Embryonic facial prominence (tissue), 1 donor: ENCODE measurements around the gene SLC4A1AP.

Experiments used
- DNase-seq: peaks from one replicate; pipeline ENCODE4 v3.0.0-alpha.2; 2016; ENCODE audit errors: extremely low spot score

Gene SLC4A1AP

DNA sequence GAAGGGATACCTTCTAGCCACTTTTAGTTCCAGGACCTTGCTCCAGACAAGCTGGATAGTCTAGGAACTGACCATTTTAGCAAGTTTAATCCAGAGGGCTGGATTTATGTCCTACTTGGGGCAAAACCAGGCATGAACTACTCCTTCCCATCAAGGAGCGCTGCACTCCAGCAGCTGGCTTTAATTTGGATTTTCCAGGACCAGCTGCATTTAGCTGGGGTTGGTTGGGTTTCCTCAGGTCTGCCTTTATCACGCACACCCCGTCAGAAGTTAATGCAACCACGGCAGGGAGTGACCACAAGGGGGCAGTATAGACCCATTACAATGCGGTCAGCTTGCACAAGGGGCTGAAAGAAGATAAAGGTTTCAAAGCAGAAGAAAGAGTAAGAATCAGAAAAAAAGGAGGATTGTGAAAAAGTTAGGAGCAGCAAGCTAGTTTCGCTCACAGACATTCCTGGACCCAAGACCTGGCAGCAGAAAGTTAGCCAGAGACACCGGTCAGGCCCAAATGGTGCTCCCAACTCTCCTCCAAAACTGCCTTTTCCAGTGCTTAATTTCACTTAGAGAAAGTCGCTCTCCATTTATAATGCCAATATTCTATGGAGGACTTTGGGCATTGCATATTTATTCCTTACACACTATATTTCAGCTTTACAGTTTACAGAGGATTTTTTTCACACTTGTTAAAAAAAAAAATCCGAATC is 40.1 kb downstream of the SLC4A1AP start:
- DNase-seq: peak; percentile 73

DNA sequence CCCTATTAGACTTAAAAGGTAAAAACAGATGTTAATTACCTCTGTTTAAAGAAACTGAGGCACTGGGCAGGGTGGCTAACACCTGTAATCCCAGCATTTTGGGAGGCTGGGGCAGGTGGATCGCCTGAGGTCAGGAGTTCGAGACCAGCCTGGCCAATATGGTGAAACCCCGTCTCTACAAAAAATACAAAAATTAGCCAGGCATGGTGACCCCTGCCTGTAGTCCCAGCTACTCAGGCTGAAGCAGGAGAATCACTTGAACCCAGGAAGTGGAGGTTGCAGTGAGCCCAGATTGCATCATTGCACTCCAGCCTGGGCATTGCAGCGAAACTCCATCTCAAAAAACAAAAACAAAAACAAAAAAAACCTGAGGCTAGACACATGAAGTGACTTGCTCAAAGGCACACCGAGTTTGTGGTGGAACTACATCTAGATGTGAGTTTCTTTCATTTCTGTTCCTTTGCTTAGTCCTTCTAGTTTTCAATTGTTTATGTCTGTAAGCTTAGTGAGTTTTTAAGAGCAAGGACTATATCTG is 40.7 kb downstream of the SLC4A1AP start:
- no peak for DNase-seq

DNA sequence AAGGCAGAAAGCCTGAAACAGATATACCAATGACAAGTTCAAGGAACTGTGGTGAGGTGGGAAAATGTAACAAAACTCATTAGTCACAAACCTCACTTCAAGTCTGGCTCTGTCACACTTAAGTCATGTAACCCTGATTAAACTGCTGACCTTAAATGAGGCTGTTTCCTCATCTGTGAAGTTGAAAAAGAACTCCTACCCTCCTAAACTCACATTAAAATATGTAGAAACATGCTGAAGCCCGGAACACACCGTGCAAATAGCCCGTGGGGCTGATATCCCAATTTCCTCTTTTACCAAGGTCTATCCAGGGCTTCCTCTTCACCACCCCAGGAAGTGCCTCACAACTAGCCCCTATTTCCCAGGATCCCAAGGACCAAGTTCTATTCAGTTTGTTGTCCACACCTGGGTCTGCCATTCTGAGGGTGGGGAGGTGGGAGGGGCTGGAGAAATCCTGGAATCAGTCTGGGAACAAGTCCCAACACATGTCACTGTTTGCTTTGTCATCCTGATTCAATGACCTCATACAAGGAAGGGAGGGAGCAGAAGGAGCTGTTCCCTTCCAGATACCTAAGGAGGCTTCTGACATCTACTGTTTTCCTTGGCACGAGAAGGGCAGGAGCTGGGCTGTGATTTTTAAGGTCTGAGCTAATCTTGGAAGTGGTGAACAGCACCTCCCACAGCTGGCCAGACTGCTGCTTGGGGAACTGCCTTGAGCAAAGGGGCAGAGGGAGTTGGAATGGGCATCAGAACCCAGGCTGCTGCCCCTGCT is 42.3 kb downstream of the SLC4A1AP start:
- no peak for DNase-seq

DNA sequence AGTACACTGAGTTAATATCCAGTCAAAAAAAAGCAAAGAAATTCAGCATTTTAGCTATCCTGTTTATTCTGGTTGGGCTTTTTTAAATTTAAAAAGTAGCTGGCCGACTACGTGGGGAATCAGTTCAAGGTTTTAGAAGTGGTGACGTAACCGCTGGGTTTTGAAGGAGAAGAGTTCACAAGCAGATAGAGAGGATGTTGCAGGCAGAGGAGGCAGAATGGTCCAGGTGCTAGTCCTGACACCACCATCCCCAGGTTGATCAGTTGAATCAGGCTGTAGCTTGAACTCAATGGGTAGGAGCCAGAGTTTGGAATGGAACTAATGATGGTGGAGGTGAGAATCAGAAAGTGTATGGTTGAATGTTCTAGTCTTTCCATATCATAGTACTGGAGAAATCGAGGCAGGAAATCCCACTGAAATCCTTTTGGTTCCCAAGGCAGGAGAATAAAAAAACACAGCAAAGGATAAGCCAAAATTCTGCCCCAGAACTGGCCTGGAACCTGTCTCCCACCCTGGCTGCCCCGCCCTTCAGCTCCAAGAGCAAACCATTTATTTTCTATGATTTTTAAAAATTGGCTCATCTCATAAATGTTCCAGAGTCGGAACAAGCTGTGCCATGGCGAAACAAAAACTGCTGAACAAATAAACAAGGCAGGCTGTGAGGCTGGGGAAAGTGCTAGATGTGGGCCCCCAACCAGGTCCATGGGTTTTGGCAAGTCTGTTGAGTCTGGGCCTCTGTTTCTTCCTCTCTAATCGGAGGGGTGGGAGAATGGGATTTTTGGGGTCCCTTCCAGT is 44.0 kb downstream of the SLC4A1AP start:
- no peak for DNase-seq

DNA sequence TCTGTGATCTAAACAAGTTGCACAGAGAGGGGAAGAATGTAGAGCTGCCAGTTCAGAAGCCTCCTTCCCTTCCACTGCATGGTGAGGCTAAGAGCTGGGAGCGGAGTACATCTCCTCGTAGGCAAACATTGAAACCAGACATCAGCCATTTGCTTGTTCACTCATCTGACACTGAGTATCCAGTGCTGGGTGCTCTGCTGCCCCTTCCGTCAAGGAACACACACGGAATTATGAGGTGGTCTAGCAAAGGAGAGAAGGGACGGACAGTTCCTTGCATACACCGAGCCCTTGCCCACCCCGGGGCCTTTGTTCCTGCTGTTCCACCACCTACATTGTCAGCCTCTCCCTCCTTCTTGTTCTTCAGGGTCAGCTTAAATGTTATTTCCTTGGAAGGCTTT is 44.6 kb downstream of the SLC4A1AP start:
- no peak for DNase-seq

DNA sequence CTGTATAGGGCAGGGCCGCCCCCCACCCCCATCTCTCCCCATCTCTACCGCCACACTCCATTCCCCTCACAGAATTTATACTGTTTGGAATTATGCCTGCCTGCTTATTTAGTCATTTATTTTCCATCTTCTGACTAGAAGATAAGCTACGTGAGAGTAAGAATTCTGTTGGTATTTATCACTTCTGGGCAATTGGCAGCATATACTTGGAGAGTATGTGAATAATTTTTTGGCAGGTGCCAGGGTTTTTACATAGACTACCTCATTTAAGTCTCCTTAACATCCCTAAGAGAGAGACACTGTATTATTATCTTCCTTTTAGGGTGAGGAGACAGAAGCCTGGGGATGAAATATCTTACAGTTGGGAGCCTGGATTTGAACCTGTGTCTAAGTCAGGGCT is 45.0 kb downstream of the SLC4A1AP start:
- no peak for DNase-seq

DNA sequence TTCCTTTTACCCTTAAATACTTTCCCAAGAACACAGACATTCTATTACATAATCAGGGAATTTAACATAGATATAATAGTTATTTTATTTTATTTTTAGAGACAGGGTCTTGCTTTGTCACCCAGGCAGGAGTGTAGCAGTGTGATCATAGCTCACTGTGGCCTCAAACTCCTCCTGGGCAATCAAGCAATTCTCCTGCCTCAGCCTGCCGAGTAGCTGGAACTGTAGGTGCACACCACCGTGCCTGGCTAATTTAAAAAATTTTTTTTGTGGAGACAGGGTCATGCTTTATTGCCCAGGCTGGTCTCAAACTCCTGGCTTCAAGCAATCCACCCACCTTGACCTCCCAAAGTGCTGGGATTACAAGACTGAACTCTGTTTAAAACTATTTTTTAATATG is 45.6 kb downstream of the SLC4A1AP start:
- DNase-seq: no peak

DNA sequence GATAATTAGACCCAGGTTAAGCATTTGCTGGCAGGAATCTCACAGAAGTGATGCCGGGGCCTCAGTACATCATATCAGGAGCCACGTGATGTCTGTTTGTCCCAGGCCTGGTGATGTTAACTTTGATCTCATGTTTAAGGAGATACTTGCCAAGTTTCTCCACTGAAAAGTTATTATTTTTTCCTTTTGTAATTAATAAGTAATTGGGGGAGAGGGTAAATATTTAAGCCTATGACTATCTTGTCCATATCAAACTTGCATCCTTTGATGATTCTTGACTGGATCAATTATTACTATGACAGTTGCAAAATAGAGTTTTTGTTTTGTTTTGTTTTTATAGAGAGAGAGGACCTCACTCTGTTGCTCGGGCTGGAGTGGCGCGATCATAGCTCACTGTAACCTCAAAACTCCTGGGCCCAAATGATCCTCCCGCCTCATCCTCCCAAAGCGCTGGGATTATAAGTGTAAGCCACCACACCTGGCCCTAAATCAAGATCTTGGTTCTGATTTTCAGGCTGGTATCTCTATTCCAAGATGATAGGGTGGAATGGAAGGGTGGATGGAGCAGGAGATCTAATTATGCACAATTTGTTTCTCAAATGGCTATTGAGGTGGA is 46.4 kb downstream of the SLC4A1AP start:
- no peak for DNase-seq

DNA sequence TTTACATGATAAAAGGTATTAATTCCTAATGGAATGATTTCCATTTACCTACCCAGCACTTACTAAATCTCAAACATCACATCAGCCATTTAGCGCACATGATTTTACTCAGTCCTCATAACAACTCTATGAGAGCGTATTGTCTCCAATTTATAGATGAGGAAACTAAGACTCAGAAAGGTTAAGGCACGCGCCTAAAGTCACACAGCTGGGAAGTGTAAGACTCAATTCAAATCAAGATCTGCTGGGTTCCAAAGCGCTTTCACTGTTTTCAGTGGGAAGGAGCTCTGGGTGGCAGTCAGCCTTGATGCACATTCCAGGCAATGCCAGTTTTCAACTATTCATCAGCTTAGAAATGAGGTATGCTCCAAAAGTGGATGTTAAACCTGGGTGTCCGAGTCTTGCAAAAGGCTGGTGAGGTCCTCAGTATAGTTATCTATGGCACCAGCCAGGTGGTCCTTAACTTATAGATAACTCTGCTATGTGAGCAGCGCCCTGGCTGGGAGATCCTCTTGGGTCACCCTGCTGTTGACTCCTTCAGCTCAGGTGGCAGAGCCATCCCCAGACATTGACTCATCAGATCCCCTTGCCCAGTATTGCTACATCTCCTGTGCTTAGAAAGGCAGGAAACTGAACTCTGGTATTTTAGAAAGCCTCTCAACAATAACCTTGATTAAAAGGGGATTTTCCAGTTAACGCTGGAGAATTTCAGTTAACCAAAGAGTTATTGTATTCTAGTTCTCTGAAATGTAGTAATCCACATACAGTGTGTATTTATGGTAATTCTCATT is 47.1 kb downstream of the SLC4A1AP start:
- no peak for DNase-seq

DNA sequence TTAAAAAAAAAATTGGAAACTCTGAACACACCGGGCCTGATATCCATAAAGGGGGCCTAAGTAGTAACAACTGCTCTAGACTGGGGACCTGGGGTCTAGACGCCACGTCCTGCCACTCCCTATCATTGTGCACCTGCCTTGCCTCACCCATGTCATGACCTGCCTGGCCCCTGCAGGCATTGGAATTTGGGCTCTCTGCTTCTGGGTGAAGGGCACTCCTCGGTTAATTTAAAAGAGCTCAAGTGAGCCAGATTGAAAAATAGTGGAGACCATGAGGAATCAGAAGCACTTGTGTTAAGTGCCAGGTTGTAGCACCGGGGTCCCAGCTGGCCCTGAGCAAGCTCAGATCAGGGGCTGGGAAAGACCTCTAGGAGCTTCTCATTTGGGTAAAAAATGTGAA is 48.1 kb downstream of the SLC4A1AP start:
- DNase-seq: no peak

DNA sequence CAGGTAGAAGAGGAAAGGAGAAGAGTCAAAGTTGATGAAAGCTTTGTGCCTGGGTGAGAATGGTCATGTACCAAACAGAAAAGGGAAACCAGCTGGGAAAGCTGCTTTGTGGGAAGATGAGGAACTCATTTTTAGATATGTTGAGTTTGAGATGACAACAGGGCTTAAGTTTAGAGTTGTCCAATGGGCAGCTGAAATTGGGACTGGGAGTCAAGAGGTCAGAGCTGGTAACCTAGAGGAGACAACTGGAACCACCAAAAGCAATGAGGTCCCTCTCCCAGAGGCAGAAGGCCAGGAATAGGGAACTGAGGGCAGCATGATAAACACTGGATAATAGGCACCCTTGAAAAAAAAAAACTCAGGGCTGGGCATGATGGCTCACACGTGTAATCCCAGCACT is 48.8 kb downstream of the SLC4A1AP start:
- DNase-seq: no peak

DNA sequence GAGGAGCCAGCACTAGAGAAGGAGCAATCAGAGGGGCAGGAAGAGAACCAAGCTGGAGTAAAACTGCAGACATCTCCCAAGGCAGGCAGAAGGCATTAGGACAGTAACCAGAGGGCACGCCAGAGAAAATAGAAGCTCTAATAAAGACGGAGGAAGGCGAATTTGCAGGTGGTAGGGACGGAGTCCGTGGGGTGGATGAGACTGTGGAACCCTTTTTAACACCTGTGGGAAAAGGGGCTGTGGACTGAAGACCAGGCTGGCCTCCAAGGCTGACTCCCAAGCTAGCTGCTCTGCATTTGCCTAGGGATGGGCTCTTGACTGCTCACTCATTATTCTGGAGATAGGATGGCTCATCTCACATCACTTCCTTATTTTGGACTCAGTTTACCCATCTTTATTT is 49.5 kb downstream of the SLC4A1AP start:
- no peak for DNase-seq

DNA sequence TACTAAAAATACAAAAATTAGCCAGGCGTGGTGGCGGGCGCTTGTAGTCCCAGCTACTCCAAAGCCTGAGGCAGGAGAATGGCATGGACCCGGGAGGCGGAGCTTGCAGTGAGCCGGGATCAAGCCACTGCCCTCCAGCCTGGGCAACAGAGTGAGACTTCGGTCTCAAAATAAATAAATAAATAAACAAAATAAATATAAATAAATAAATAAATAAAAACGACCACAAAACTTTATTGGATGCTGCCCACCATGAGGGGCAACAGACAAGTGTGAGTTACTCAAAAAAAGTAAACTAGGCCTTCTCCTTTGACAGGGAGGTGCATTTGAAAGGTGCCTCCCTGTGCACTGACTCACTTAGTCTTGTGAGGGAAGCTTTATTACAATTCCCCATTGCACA is 50.4 kb downstream of the SLC4A1AP start:
- DNase-seq: no peak

DNA sequence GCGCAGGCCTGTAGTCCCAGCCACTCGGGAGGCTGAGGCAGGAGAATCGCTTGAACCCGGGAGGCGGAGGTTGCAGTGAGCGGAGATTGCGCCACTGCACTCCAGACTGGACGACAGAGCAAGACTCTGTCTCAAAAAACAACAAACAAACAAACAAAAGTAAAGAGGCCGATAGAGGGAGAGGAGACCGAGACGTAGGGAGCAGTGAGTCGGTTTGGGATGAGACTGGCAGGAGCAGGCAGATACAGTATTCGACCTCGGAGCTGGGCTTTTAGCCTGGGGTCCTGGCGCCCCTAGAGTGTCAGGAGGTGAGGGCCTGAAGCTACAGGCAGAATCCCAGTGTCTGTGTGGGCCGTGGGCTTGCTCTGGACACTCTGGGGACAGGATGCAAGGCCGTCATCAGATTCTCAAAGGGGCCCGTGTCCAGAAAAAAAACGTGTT is 51.2 kb downstream of the SLC4A1AP start:
- DNase-seq: no peak

DNA sequence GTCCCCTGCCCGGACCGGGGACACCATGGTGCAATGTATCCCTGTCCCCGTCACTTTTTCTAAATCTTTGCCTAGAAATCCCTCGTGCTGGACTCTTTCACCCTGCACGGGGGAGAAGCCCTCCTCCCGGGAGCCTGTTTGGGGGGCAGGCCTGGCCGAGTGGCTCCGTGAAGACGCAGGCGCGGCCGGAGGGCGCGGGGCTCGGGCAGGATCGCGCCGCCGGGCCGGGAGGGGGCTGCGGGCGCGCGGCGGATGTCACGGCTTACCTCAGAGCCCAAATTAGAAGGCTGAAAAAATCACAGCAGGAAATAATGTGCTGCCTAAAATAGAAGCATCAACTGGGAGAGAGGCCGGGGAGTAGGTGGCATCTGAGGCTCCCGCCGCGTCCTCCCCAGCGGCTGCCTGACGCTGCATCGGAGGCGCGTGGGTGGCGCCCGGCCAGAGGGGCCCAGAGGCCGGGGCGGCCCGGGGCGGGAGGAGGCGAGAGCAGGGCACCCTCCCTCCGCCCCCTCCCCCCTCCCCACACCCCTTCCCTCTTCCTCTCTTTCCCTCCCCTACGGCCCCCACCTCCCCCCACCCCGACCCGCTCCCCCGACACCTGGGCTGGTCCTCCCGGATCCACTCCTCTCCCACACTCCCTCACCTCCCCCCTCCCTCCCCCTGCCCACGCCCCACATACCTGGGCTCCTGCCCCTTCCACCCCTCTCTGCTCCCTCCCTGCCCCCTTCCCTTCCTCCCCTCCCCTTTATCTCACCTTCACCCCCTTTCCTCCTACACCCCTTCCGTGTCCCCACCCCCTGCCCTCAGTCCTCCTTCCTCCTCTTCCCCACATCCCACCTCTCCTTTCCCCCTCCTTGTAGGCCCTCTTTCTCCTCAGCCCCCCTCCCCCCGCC is 51.9 kb downstream of the SLC4A1AP start:
- peak; percentile 48 for DNase-seq

DNA sequence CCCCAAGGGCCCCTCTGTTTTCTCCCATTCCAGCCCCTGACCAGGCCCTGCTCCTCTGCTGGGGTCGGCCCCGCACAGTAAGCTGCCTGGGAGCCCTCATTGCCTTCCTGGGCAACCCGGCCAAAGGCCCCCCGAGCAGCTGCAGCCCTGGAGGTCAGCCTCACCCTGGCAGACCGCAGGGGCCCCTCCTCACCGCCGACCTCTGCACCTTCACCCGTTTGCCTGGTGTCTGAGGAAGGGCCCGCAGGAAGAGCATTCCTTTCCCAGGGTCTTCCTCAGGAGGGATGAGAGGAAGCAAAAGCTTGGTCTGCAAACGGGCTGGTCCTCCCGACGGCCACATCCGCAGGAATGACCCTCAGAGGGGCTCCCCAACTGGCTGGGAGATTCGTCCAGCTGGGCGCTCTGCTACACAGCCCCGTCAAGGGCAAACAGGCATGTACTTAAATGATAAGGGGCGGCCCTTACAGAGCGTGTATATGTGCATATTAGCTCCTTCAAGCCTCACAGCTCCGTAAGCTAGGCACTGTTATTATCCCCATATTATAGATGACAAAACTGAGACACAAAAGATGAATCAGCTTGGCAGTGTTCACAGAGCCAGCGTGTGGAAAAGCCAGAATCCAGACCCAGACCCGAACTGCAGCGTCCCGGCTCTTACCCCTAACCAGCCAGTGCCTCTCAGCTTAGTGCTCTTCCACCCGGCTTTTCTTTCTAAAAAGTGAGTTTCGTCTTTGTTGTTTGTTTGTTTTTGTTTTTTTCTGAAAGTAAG is 52.8 kb downstream of the SLC4A1AP start:
- no peak for DNase-seq

DNA sequence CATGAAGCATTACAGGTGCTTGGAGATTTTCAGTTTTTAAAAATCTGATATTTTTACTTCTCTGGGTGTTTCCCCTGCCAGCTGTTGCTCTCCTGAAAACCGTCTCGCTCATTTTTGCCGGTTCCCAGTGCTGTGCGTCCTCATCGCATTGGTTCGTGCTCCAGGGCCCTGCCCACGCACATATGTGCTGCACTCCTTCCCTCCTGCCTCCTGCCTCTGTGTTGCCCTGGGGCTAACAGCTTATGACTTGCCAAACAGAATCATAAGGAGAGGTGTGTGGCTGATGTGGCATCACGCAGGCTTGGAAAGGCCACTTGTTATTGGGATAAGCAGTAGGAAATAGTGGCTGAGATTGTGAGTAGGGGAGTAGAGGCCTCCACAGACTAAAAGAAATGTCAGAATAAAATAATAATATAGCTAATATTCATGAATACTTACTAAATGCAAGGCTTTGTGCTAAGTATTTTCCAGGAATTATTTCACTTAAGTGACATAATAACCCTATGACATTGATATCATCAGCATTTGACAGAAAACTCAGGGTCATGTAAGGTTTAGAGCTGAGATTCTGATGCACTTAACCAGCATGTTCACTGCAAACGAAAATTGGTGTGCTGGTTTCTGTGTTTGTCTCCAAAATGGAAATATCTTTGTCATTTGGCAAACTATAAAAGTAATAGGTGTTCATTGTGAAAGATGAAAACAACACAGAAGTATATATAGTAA is 53.5 kb downstream of the SLC4A1AP start:
- DNase-seq: no peak

DNA sequence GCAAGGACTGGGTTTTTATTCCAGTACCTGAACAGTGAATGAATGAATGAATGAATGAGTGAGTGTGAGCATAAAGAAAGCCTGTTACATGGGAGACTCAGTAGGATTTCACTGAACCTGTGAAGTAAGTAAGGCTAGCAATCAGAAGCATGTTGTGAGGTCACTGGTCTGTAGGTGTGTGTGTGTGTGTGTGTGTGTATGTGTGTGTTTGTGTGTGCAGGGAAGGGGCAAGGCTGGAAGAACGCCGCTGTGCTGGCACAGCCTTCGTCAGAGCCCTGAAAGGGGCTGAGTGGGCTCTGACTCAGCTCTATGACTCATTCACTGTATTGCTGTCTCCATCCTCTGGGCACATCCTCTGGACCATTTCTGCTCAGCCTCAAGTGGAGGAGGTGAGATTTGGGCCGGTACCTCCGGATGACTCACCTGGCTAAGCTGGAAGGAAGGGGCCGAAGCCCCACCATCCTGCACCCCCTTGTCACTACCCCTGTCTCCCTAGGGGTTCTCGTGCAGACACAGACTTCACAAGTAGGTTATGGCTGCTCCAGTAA is 56.4 kb downstream of the SLC4A1AP start:
- DNase-seq: no peak
